CD4-positive, alpha-beta T cell treated with Interleukin-15 for 1 hour (primary cell): Measurements from ENCODE around the gene CNTN3.

Experiments used
- DNase-seq: peaks from one replicate; pipeline ENCODE4 v3.0.0-alpha.2; 2020

CNTN3 gene

DNA sequence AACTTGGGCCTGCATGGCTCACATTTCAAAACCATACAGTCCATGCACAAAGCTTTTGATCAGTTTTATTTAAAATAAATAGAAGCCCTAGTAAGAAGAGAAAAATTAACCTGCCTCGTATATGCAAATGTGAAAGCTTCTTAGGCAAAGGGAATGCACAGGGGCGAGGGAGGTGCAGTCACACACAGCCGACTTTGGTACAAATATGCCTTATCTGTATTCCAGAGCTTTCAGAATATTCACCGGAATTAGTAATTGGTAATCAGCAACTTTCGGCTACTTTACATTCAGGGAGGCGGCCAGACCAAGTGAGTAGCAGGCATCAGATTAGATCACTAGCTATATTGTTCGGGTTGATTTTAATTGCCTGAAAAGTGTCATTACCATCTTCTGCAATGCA lies 7.5 kb downstream of the CNTN3 start:
- no peak for DNase-seq

GRCh38 chr3:74605437-74605836 lies 9.0 kb downstream of the CNTN3 start:
- no peak for DNase-seq

DNA sequence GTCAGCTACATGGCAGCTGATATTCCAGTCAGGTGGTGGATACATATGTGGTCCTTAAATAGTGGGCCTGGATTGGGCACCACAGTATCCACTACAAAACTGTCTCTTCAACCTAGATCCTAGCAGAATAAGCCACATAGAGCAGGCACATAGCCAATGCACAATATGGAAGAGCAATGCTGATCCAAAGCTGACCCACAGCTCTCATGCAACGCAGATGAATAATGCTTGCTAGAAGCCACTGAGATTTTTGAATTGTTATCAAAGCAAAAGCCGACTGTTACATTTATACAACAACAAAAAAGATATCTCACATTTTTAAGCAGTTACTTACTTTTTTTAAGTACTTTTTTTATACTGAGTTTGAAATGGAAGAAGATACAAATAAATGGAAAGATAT lies 11.2 kb downstream of the CNTN3 start:
- no peak for DNase-seq

DNA sequence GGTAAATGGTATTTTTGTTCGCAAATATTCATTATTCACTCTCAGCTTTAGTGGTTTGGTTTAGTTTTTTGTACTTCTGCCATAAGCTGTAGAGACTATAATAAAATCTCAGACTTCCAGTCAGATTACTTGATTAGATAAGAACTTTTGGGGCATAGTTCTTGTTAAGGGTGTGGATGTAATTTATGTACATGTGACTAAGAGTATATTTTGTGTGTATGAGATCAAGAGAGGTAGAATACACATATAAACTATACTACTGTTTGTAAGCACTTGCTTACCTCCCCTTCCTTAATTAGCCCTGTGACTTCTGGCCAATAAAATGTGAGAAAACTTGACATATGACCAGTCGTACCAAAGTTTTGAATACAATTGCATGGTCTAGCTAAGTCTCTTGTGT lies 12.0 kb downstream of the CNTN3 start:
- no peak for DNase-seq

DNA sequence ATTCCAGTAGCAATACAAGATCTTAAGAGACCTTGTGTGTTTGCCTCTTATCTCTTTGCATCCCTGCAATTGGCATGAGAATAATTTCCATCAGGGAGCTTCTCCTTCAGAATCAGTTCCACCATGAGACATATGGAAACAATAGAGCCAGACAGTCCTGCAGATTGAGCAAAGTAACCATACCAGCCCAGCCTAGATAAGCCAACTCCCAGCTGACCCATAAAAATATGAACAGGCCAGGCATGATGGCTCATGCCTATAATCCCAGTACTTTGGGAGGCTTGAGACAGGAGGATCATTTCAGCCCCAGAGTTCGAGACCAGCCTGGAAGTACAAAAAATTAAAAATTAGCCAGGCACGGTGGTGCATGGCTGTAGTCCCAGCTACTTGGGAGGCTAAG lies 12.7 kb downstream of the CNTN3 start:
- no peak for DNase-seq

GRCh38 chr3:74599564-74599963 lies 14.9 kb downstream of the CNTN3 start:
- DNase-seq: no peak

DNA sequence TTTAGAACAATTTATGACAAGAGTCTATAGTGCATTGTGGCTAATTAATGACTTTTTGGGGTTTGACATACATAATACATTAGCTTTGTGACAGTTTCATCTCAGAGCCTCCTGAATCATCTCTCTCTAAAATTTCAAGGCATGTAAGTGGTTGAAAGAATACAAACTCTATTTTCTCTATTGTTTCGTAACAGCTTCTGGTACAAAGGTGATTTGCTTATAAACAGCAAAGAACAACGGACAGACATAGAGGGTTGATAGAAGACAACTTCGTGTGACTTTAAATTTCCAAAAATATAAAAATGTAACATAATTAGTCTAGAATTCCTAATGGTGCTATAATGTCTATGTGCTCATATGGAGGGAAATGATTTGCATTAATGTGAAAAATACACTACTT lies 21.3 kb downstream of the CNTN3 start:
- DNase-seq: no peak

GRCh38 chr3:74592359-74592758 lies 22.1 kb downstream of the CNTN3 start:
- no peak for DNase-seq

- DNase-seq: no peak
These were observed 22.5 kb downstream of the CNTN3 start for GRCh38 chr3:74591946-74592345.

- DNase-seq: no peak
These were observed 23.1 kb downstream of the CNTN3 start for GRCh38 chr3:74591342-74591741.

DNA sequence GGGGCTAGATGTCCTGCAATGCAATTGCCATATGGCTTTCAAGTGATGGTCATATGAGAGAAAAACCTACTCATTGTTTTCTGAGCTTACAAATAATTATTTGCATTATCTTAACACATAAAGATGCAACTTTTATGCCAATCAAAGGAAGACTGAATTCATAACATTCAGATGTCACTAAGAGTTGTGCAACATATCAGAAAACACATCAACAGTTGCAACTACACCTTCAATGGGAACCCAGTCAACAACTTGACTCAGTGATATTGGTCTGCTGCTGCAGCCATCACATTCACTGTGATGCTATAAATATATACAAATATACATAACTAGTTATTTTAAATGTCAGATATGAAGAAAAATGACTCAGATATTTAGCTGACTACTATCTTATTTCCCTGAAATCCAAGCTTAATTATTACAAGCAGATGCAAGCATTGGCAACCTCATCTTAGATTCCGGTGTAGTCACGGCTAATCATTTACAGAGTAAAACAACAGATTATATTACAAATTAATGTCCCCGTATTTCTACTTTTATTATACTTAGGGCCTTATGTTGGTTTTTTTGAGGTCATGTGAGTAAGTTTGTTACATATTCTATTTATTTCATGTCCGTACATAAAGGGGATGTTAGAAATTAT lies 23.7 kb downstream of the CNTN3 start:
- no peak for DNase-seq

DNA sequence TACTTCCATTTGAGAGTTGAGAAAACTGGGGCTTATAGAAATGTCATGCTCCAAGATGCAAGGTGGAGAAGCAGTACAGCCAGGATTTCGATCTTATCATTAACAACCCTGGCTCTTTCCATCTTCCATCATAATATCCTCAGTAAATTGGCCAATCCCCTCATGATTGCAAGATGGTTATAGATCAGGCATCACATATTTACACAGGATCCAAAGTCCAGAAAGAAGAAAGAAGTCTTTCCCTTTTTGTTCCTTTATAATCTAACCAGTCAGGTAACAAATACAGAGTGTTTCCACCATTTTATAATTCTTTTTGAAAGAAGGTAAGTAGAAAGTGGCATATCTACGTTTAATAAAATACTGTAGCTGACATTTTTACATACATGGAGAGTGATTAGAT lies 29.7 kb downstream of the CNTN3 start:
- DNase-seq: no peak

GRCh38 chr3:74582982-74583381 lies 31.5 kb downstream of the CNTN3 start:
- no peak for DNase-seq

DNA sequence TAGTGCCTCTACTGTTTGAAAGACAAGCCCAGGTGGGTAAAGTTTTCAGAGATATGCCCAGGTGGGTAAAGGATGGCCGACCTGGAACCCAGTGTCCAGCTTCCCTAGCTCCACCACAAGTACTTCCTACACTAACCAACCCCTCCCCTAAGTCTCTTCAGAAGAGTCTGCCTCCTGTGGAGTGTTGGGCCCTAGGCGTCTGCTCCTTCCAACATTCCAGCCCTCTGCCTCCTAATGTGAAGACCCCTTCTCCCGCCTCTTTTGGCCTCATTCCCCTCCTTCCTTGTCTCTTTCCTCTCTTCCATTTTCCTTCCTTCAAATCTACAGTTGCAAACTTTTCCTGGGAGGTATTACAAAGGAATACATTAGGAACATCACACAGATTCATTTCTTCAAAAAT lies 38.6 kb downstream of the CNTN3 start:
- no peak for DNase-seq

DNA sequence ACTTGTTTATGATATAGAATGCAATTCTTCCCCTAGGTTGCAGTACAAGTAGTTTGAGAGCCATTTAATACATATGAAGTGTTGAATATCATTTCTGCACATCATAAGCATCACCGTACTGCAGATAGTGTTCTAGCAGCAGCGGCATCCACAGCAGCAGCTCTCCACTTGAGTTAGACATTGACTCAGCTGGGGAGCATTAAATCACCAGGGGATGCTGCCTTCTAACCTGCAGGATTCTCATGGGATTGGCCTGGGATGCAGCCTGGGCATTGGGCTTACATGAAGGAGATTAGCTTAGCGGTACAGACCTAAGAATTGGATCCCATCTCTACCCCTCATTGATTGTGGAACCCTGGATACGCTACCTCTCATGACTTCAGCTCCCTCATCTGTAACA lies 43.3 kb downstream of the CNTN3 start:
- no peak for DNase-seq
